NB4 (cell line): ENCODE measurements around the gene HS3ST2.

Source experiments
- POLR2A ChIP-seq: IDR thresholded peaks from 2 replicates; pipeline ENCODE4 v1.6.1; 2011; ENCODE audit warnings: mild to moderate bottlenecking; ENCODE audit not compliant: insufficient read length; ENCODE audit errors: extremely low read depth
- TF ChIP-seq, protein P1 (sequence below): IDR thresholded peaks from one replicate; pipeline ENCODE4 v1.5.1; 2012; ENCODE audit warnings: low read depth, low read length
- TF ChIP-seq, protein P2 (sequence below): IDR thresholded peaks from 2 replicates; pipeline ENCODE4 v1.6.1; 2011; ENCODE audit warnings: low read depth, low read length

DNA sequence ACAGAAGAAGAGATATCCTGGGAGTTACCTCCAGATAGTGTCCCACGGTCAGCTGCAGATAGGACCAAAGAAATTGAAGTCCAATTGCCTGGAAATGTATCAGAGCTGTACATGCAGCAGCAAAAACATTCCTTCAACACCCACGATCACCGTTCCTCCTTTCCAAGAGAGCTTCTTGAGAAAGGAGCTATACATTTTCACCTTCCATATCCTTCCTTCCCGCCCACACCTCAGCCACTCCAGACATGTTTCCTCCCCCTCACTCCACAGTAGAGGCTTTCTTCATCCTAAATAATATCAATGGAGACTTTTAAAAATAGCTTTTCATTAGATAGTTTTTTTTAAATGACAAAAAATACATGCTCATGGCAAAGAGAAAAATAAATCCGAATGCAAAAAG, 87.6 kb downstream of the HS3ST2 start:
- TF ChIP-seq, protein P1, sequence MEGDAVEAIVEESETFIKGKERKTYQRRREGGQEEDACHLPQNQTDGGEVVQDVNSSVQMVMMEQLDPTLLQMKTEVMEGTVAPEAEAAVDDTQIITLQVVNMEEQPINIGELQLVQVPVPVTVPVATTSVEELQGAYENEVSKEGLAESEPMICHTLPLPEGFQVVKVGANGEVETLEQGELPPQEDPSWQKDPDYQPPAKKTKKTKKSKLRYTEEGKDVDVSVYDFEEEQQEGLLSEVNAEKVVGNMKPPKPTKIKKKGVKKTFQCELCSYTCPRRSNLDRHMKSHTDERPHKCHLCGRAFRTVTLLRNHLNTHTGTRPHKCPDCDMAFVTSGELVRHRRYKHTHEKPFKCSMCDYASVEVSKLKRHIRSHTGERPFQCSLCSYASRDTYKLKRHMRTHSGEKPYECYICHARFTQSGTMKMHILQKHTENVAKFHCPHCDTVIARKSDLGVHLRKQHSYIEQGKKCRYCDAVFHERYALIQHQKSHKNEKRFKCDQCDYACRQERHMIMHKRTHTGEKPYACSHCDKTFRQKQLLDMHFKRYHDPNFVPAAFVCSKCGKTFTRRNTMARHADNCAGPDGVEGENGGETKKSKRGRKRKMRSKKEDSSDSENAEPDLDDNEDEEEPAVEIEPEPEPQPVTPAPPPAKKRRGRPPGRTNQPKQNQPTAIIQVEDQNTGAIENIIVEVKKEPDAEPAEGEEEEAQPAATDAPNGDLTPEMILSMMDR, result no peak
- no peak for TF ChIP-seq POLR2A
- TF ChIP-seq, protein P2, sequence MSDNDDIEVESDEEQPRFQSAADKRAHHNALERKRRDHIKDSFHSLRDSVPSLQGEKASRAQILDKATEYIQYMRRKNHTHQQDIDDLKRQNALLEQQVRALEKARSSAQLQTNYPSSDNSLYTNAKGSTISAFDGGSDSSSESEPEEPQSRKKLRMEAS, result no peak
